Epithelial cell of esophagus (primary cell): ENCODE data around the gene GNAZ.

Experiments used
- DNase-seq: peaks from one replicate; pipeline ENCODE4 v3.0.0; 2010; ENCODE audit warnings: low read depth
- H3K4me3 ChIP-seq: 2 replicates; pipeline ENCODE4 v1.5.1; 2011; ENCODE audit warnings: mild to moderate bottlenecking, low read length, control low read depth
- CTCF ChIP-seq: IDR thresholded peaks from 2 replicates; pipeline ENCODE4 v1.5.1; 2011; ENCODE audit warnings: low read depth, mild to moderate bottlenecking, low read length, control low read depth, inconsistent platforms; ENCODE audit not compliant: insufficient read depth; ENCODE audit errors: missing control alignments

Gene GNAZ

DNA sequence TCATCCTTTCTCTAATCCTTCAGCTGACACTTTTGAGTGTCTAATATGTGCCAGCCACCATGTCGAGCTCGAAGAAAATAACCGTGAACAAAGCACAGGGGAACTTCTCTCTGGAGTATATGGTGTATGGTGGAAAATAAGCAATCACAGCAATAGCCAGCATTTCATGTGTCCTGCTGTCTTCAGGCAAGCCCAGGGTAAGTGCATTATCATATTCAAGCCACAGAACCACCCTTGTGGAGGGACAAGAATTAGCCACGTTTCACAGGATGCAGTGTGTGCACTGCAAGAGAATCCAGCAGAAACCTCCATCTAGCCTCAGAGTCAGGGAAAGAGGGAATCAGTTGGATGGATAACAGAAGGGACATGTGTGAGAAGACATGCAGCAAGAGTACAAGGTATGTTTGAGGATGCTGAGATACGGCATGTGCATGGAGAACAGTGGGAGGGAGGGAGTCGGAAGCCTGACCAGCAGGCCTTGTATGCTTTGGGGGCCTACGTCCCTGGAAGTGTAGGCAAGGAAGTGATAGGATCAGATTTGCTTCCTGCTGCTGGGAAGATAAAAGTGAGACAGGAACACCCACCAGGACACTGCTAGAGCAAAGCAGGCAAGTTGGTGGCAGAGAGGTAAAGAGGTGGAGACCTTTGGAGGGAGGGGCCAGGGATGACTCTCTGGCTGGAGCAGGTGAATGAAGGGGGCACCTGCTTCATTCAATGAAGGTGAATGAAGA lies 14.7 kb upstream of the GNAZ start:
- no peak for TF ChIP-seq CTCF
- DNase-seq = no peak
- H3K4me3 ChIP-seq = no peak overlapping the region

GRCh38 chr22:23057331-23057730 lies 13.0 kb upstream of the GNAZ start:
- H3K4me3 ChIP-seq = no peak overlapping the region
- no peak for DNase-seq
- no peak for TF ChIP-seq CTCF

GRCh38 chr22:23058063-23058462 lies 12.3 kb upstream of the GNAZ start:
- no peak overlapping the region for H3K4me3 ChIP-seq
- DNase-seq = no peak
- TF ChIP-seq CTCF = no peak

DNA sequence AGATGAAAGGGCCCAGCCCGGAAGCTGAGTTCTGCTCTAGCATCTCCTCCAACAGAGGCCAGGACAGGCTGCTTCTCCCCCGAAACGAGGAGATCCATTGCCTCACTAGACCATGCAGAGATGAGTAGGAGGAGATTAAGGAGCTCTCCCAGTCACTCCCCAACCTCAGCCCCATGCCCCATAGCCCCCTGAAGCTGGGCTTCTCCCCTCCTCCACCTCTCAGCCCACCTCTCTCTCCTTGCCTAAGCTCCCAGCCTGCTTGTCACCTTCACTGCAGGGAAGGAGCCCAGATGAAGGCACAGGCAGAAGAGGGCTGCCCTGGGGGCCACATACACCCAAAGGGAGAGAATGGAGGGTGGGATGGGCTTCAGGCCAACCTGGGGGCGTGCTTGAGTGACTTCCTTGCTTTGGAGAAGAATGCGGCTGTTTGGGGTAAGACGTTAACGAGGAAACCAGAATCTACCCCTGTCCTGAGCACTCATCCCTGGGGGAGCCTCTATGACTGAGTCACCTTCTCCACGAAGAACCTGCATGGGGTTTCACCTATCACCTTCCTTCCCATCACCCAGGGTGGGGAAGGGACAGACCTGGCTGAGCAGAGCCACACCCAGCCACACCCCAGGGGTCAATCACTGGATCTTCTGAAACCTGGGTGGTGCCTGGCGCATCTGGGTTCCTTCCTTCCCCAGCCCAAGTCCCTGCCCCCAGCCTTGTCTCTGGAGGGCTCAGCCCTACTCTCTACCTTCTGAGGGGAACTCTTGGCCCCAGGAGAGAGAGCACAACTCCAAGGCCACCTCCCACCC lies 11.6 kb upstream of the GNAZ start:
- no peak overlapping the region for H3K4me3 ChIP-seq
- DNase-seq = no peak
- no peak for TF ChIP-seq CTCF

GRCh38 chr22:23059284-23059948 lies 10.9 kb upstream of the GNAZ start:
- TF ChIP-seq CTCF = no peak
- no peak for DNase-seq

GRCh38 chr22:23060612-23061400 lies 9.5 kb upstream of the GNAZ start:
- DNase-seq = no peak
- H3K4me3 ChIP-seq = no peak overlapping the region
- TF ChIP-seq CTCF = no peak

More at GRCh38 chr22:23059284-23059948, 10.9 kb upstream of the GNAZ start:
- no peak overlapping the region for H3K4me3 ChIP-seq
